H9 (cell line): Measurements from ENCODE around the gene RNF181. TPM values are rescaled to one million over a fixed set of nuclear protein-coding genes. Genes with fewer than 3 reads are reported as not detected.

Experiments
- DNase-seq: peaks from one replicate; pipeline ENCODE4 v3.0.0-alpha.2; 2017
- H2AFZ ChIP-seq: one replicate; pipeline ENCODE4 v1.6.1; 2013; ENCODE audit warnings: mild to moderate bottlenecking, low read length, control low read depth, moderate library complexity
- H2AK5ac ChIP-seq: 2 replicates; pipeline ENCODE4 v1.6.1; 2013; ENCODE audit warnings: low read length, control low read depth, mixed read lengths; ENCODE audit not compliant: insufficient read length
- H2BK120ac ChIP-seq: one replicate; pipeline ENCODE4 v1.6.1; 2013; ENCODE audit warnings: low read depth, mild to moderate bottlenecking, low read length, control low read depth, inconsistent platforms; ENCODE audit not compliant: poor library complexity, severe bottlenecking
- H2BK12ac ChIP-seq: 2 replicates; pipeline ENCODE4 v1.6.1; 2013; ENCODE audit warnings: low read length, control low read depth, mixed read lengths, low read depth; ENCODE audit not compliant: insufficient read length
- H2BK15ac ChIP-seq: 2 replicates; pipeline ENCODE4 v1.6.1; 2013; ENCODE audit warnings: low read depth, low read length, control low read depth
- H2BK20ac ChIP-seq: one replicate; pipeline ENCODE4 v1.6.1; 2013; ENCODE audit warnings: low read depth, mild to moderate bottlenecking, low read length, control low read depth, inconsistent platforms; ENCODE audit not compliant: poor library complexity, severe bottlenecking
- H2BK5ac ChIP-seq: 2 replicates; pipeline ENCODE4 v1.6.1; 2013; ENCODE audit warnings: low read length, control low read depth, mixed read lengths; ENCODE audit not compliant: insufficient read length
- H3K14ac ChIP-seq: 2 replicates; pipeline ENCODE4 v1.6.1; 2013; ENCODE audit warnings: low read length, control low read depth; ENCODE audit not compliant: insufficient read depth
- H3K18ac ChIP-seq: 2 replicates; pipeline ENCODE4 v1.6.1; 2013; ENCODE audit warnings: low read depth, mild to moderate bottlenecking, mixed read lengths, low read length, control low read depth; ENCODE audit not compliant: insufficient read length
- H3K23ac ChIP-seq: 2 replicates; pipeline ENCODE4 v1.6.1; 2013; ENCODE audit warnings: low read length, control low read depth, mixed read lengths, low read depth; ENCODE audit not compliant: insufficient read length
- H3K23me2 ChIP-seq: 2 replicates; pipeline ENCODE4 v1.6.1; 2013; ENCODE audit warnings: low read depth, mild to moderate bottlenecking, mixed read lengths, low read length, control low read depth; ENCODE audit not compliant: insufficient read length, poor library complexity, severe bottlenecking
- H3K27ac ChIP-seq: 2 replicates; pipeline ENCODE4 v1.5.1; 2013; ENCODE audit warnings: low read length, control low read depth, mixed read lengths, low read depth; ENCODE audit not compliant: insufficient read length
- H3K27me3 ChIP-seq: 2 replicates; pipeline ENCODE4 v1.6.1; 2013; ENCODE audit warnings: low read length, control low read depth, inconsistent platforms; ENCODE audit not compliant: insufficient read depth
- H3K4ac ChIP-seq: 2 replicates; pipeline ENCODE4 v1.6.1; 2013; ENCODE audit warnings: low read depth, mild to moderate bottlenecking, control low read depth, inconsistent platforms, low read length, moderate library complexity
- H3K4me1 ChIP-seq: 2 replicates; pipeline ENCODE4 v1.6.1; 2013; ENCODE audit warnings: low read length, control low read depth, inconsistent platforms; ENCODE audit not compliant: insufficient read depth
- H3K4me2 ChIP-seq: 2 replicates; pipeline ENCODE4 v1.6.1; 2013; ENCODE audit warnings: low read length, control low read depth, mixed read lengths; ENCODE audit not compliant: insufficient read length, insufficient read depth
- H3K56ac ChIP-seq: 2 replicates; pipeline ENCODE4 v1.6.1; 2013; ENCODE audit warnings: low read depth, mild to moderate bottlenecking, mixed read lengths, low read length, control low read depth; ENCODE audit not compliant: insufficient read length
- H3K79me1 ChIP-seq: 2 replicates; pipeline ENCODE4 v1.6.1; 2013; ENCODE audit warnings: low read depth, mild to moderate bottlenecking, moderate library complexity, low read length, control low read depth, inconsistent platforms; ENCODE audit not compliant: insufficient read depth, poor library complexity, severe bottlenecking
- H3K79me2 ChIP-seq: 2 replicates; pipeline ENCODE4 v1.6.1; 2013; ENCODE audit warnings: low read length, control low read depth, inconsistent platforms; ENCODE audit not compliant: insufficient read depth
- H3K9ac ChIP-seq: 2 replicates; pipeline ENCODE4 v1.6.1; 2013; ENCODE audit warnings: low read length, control low read depth, mixed read lengths; ENCODE audit not compliant: insufficient read length; ENCODE audit errors: extremely low read depth
- H3K9me3 ChIP-seq: one replicate; pipeline ENCODE4 v1.6.1; 2013; ENCODE audit warnings: low read depth, low read length, inconsistent platforms; ENCODE audit not compliant: control insufficient read depth
- H3T11ph ChIP-seq: one replicate; pipeline ENCODE4 v1.6.1; 2013; ENCODE audit warnings: mild to moderate bottlenecking, low read length, control low read depth, inconsistent platforms
- H4K20me1 ChIP-seq: one replicate; pipeline ENCODE4 v1.6.1; 2013; ENCODE audit not compliant: control insufficient read depth, insufficient read length, insufficient read depth
- H4K5ac ChIP-seq: 2 replicates; pipeline ENCODE4 v1.6.1; 2013; ENCODE audit warnings: low read depth, mild to moderate bottlenecking, mixed read lengths, low read length, control low read depth; ENCODE audit not compliant: insufficient read length
- H4K8ac ChIP-seq: replicated peaks from 2 replicates; pipeline ENCODE4 v1.6.1; 2013; ENCODE audit warnings: low read length, control low read depth, mixed read lengths, low read depth; ENCODE audit not compliant: insufficient read length
- H4K91ac ChIP-seq: 2 replicates; pipeline ENCODE4 v1.6.1; 2013; ENCODE audit warnings: low read depth, mild to moderate bottlenecking, moderate library complexity, mixed read lengths, low read length, control low read depth; ENCODE audit not compliant: insufficient read length
- H3K27ac Mint-ChIP-seq, 3 experiments: 2 replicates in 2 of 3; 3 replicates in 1 of 3; pipeline ENCODE4 v1.8.0; 2020 to 2021; ENCODE audit warnings: mixed read lengths in 3 of 3, mild to moderate bottlenecking in 1 of 3, moderate library complexity in 1 of 3
- H3K27me3 Mint-ChIP-seq: 2 replicates; pipeline ENCODE4 v1.8.0; 2021; ENCODE audit warnings: low read depth, mild to moderate bottlenecking, moderate library complexity, mixed read lengths
- H3K36me3 Mint-ChIP-seq, 3 experiments: 2 replicates in 2 of 3; 3 replicates in 1 of 3; pipeline ENCODE4 v1.8.0; 2020 to 2021; ENCODE audit warnings: low read depth in 3 of 3, mixed read lengths in 3 of 3; ENCODE audit not compliant: insufficient read depth in 1 of 3
- H3K4me1 Mint-ChIP-seq, 2 experiments: 2 replicates each; pipeline ENCODE4 v1.8.0; 2020; ENCODE audit warnings: mixed read lengths in 2 of 2
- H3K4me3 Mint-ChIP-seq, 2 experiments: 2 replicates in 1 of 2; 3 replicates in 1 of 2; pipeline ENCODE4 v1.8.0; 2020 to 2021; ENCODE audit warnings: mild to moderate bottlenecking in 2 of 2, mixed read lengths in 2 of 2, moderate library complexity in 1 of 2
- H3K9me3 Mint-ChIP-seq, 2 experiments: 2 replicates in 1 of 2; 3 replicates in 1 of 2; pipeline ENCODE4 v1.8.0; 2020; ENCODE audit warnings: mild to moderate bottlenecking in 2 of 2, mixed read lengths in 2 of 2, moderate library complexity in 1 of 2
- CTCF ChIP-seq: fragments of 200-600 bp; sonication (generic); conservative IDR thresholded peaks from 3 replicates; pipeline ENCODE4 v1.8.0; 2021; ENCODE audit warnings: antibody characterized with exemption, mild to moderate bottlenecking
- WGBS: extraction: QIAGEN DNeasy Blood & Tissue Kit; methylation state at CpG from one replicate; pipeline ENCODE4 v1.1.7; 2013; ENCODE audit warnings: missing lambda C conversion rate, low lambda C conversion rate, mixed read lengths; ENCODE audit not compliant: insufficient read length; ENCODE audit errors: extremely low coverage; 5-methylcytosine and 5-hydroxymethylcytosine counted together
- total RNA-seq: library from RNA; stranded (reverse); gene quantifications from 2 replicates; pipeline ENCODE4 v1.2.1, GENCODE V29; 2021

The RNF181 gene
- total RNA-seq, 1 experiment from 2014 or later, result 122 TPM

DNA sequence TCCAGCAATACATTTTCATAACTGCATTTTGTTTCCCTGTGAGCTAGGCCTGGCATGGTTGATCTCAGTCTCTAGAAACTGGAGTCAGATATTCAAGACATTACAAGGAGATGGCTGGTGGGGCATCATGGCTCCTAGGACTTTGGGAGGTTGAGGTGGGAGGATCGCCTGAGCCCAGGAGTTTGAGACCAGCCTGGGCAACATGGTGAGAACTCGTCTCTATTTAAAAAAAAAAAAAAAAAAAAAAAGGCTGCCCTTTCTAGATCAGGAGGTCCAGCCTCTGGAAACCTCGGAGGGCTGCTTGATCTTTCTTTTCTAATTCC, 18.5 kb upstream of the RNF181 start:
- no peak overlapping the region for H2AFZ ChIP-seq
- no peak overlapping the region for H4K5ac ChIP-seq
- H4K8ac ChIP-seq, result no peak overlapping the region
- no peak for DNase-seq
- peaks cover 3% of the 10 kb centered on the region; the same call in 1 of the 2 replicates for H3K4me1 ChIP-seq
- H2BK5ac ChIP-seq, result no peak overlapping the region
- H3K36me3 Mint-ChIP-seq, result no peaks in the 10 kb centered on the region
- H3K79me2 ChIP-seq, result no peaks in the 10 kb centered on the region
- no peak overlapping the region for H2AK5ac ChIP-seq
- H3K9ac ChIP-seq, result no peak overlapping the region
- no peak overlapping the region; a peak in 2 of 7 replicates for H3K27ac Mint-ChIP-seq
- no peak overlapping the region for H2BK120ac ChIP-seq
- H4K91ac ChIP-seq, result no peak overlapping the region
- no peak overlapping the region for H2BK15ac ChIP-seq
- no peaks in the 10 kb centered on the region; the same call in 1 of the 2 replicates for H3K27me3 ChIP-seq
- WGBS, result no CpG with 5 or more reads among the region's 3 CpGs
- no peaks in the 10 kb centered on the region for H4K20me1 ChIP-seq
- H3K4me3 Mint-ChIP-seq, result peak overlapping the region; percentile 71 to 84; a peak in 4 of 5 replicates
- no peak overlapping the region for H2BK12ac ChIP-seq
- H3K9me3 Mint-ChIP-seq, result no peaks in the 10 kb centered on the region; a peak in 2 of 5 replicates
- TF ChIP-seq CTCF, result no peak
- no peak overlapping the region for H3K23ac ChIP-seq
- H3K27me3 Mint-ChIP-seq, result peaks cover 51% of the 10 kb centered on the region
- peaks cover 33% of the 10 kb centered on the region in 2 experiments for H3K4me1 Mint-ChIP-seq
- H3K4me2 ChIP-seq, result peak overlapping the region; percentile 62
- H3K79me1 ChIP-seq, result no peaks in the 10 kb centered on the region
- H3K14ac ChIP-seq, result no peak overlapping the region
- no peaks in the 10 kb centered on the region for H3K23me2 ChIP-seq
- H2BK20ac ChIP-seq, result no peak overlapping the region
- no peak overlapping the region for H3T11ph ChIP-seq
- no peak overlapping the region for H3K18ac ChIP-seq
- no peak overlapping the region for H3K56ac ChIP-seq
- no peak overlapping the region for H3K4ac ChIP-seq
- H3K27ac ChIP-seq, result no peak overlapping the region
- H3K9me3 ChIP-seq, result no peaks in the 10 kb centered on the region
